LNCAP (cell line): Measurements from ENCODE around the gene ENPP3.

Experiments used
- TF ChIP-seq, protein P1 (sequence below): fragments of 450-650 bp; IDR thresholded peaks from 2 replicates; pipeline ENCODE4 v1.5.1; 2017; ENCODE audit warnings: mild to moderate bottlenecking

Gene ENPP3

DNA sequence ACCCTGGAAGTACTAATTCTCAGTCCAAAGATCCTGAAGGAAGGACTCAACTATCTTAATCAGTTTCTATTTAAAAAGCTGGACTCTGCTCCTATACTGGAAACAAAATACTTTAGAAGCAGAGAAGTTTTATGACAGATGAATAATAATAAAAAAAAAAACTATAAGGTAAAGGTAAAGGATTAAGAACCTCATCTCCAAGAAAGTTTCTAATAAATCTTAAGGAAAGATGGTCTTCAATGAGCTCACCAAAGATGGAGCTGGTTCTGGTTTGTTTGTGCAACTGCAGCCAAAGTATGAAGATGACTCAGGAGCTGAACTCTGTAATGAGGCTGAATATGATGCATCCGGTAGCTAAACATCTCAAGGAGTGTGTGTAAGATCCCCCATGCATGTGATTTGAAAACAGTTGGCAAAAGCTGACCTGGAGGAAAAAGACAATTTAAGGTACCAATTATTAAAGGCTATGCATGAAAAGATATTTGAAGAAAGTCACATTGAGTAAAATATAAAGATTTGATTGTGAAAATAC, 34.3 kb upstream of the ENPP3 start:
- TF ChIP-seq, protein P1, sequence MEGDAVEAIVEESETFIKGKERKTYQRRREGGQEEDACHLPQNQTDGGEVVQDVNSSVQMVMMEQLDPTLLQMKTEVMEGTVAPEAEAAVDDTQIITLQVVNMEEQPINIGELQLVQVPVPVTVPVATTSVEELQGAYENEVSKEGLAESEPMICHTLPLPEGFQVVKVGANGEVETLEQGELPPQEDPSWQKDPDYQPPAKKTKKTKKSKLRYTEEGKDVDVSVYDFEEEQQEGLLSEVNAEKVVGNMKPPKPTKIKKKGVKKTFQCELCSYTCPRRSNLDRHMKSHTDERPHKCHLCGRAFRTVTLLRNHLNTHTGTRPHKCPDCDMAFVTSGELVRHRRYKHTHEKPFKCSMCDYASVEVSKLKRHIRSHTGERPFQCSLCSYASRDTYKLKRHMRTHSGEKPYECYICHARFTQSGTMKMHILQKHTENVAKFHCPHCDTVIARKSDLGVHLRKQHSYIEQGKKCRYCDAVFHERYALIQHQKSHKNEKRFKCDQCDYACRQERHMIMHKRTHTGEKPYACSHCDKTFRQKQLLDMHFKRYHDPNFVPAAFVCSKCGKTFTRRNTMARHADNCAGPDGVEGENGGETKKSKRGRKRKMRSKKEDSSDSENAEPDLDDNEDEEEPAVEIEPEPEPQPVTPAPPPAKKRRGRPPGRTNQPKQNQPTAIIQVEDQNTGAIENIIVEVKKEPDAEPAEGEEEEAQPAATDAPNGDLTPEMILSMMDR = no peak

GRCh38 chr6:131613296-131613925, 23.7 kb upstream of the ENPP3 start:
- TF ChIP-seq, protein P1 = no peak

DNA sequence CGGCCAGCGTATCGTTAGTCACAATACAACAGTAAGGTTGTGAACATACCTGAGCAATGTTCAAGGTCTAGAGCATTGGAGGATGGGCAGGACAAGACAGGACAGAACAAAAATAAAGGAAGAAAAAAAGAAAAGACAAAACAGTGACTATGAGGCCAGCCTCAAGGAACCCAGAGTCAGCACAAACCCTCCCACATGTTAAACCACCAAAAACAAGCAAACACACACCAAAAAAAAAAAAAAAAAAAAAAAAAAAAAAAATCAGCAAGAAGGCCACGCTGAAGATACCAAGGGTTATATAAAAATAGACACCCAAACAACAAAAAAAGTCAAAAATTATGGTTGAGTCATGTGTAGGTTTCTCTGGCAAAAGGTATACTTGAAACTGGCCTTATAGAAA, 21.8 kb upstream of the ENPP3 start:
- TF ChIP-seq, protein P1 = no peak

- TF ChIP-seq, protein P1 = peak; percentile 99
These were observed 9.1 kb upstream of the ENPP3 start, which contains the start of gene MED23 for GRCh38 chr6:131627724-131628682. MED23 (minus strand) TSS chr6:131628242; CDS start chr6:131628049, 193 bp downstream.

- TF ChIP-seq, protein P1 = no peak
These were observed 8.4 kb upstream of the ENPP3 start for GRCh38 chr6:131628726-131629125.

DNA sequence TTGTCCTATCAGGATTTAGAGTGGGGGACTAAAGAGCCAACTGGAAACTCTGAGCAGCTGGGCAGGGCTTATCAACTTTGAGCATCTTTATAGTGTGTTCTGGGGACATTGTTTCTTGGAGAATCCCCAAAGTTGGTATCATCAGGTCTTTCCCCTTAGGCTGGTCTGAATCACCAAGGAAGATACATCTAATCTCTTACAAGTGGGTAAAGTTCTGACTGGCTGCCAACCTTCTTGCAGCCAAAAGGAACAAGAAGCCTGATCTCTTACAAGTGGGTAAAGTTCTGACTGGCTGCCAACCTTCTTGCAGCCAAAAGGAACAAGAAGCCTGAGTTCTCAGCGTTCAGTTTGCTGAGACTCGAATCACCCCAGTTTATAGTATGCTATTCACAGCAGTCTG, 7.5 kb upstream of the ENPP3 start:
- TF ChIP-seq, protein P1 = no peak

GRCh38 chr6:131631625-131632289, 5.3 kb upstream of the ENPP3 start:
- TF ChIP-seq, protein P1 = no peak
